AG04450 (cell line): Measurements from ENCODE around the gene MICAL3. TPM values are rescaled to one million over a fixed set of nuclear protein-coding genes. Genes with fewer than 3 reads are reported as not detected.

Source experiments
- CTCF ChIA-PET: fragments of 300-600, 350-600 bp; formaldehyde crosslinking; extraction: SDS; loops from one replicate; lab custom pipeline; 2022; ENCODE audit warnings: antibody characterized with exemption, inconsistent platforms; lab: Charles Lee
- POLR2A ChIA-PET: fragments of 350-600 bp; formaldehyde crosslinking; extraction: SDS; loops from one replicate; lab custom pipeline; 2021; ENCODE audit warnings: antibody characterized with exemption, inconsistent platforms; lab: Yijun Ruan, JAX
- DNase-seq: peaks from one replicate; pipeline ENCODE4 v3.0.0-alpha.2; 2011; ENCODE audit warnings: low read depth, low spot score
- H3K27ac ChIP-seq: one replicate; pipeline ENCODE4 v1.5.1; 2012; ENCODE audit warnings: low read depth, low read length, control low read depth
- H3K27me3 ChIP-seq: one replicate; pipeline ENCODE4 v1.6.0; 2012; ENCODE audit warnings: low read length; ENCODE audit not compliant: control insufficient read depth, insufficient read depth
- H3K4me3 ChIP-seq: 2 replicates; pipeline ENCODE4 v1.5.1; 2011; ENCODE audit warnings: mild to moderate bottlenecking, low read depth, low read length, control low read depth
- H3K9me3 ChIP-seq: 2 replicates; pipeline ENCODE4 v1.5.1; 2012; ENCODE audit warnings: low read length; ENCODE audit not compliant: control insufficient read depth, insufficient read depth
- CTCF ChIP-seq: IDR thresholded peaks from 2 replicates; pipeline ENCODE4 v1.5.1; 2011; ENCODE audit warnings: low read depth, low read length, control low read depth, inconsistent platforms
- polyA plus RNA-seq: library from polyadenylated mRNA; depleted of rRNA; stranded (reverse); fragments of >200 nt; gene quantifications from 2 replicates; pipeline ENCODE4 v1.2.3, GENCODE V29; 2011

MICAL3 gene
- polyA plus RNA-seq, 1 experiment: 17.8 TPM

GRCh38 chr22:18067548-18068341 is 43.4 kb upstream of the MICAL3 start:
- DNase-seq: no peak
- no peak for TF ChIP-seq CTCF
- peak overlapping the region; percentile 25 for H3K27ac ChIP-seq
- no peak overlapping the region for H3K4me3 ChIP-seq
- CTCF ChIA-PET: interaction anchor here (1.1 to 2.8 kb wide), 2 partner anchors 9 to 237 kb away, joined by 5 to 15 read pairs; no protein-coding TSS in a partner anchor
- no peaks in the 10 kb centered on the region for H3K9me3 ChIP-seq
- H3K27me3 ChIP-seq: no peaks in the 10 kb centered on the region
- POLR2A ChIA-PET: interaction anchor here (1.3 kb wide), 1 partner anchor 23 kb away, joined by 5 read pairs; no protein-coding TSS in a partner anchor

- ChIA-PET POLR2A (no interaction called here), CTCF (no interaction called here)
- no peaks in the 10 kb centered on the region for H3K9me3 ChIP-seq
- no peak overlapping the region for H3K27ac ChIP-seq
- no peak for DNase-seq
- no peak overlapping the region for H3K4me3 ChIP-seq
- no peaks in the 10 kb centered on the region for H3K27me3 ChIP-seq
- no peak for TF ChIP-seq CTCF
These were observed 42.8 kb upstream of the MICAL3 start for GRCh38 chr22:18067121-18067520.

GRCh38 chr22:18066181-18066859 is 42.0 kb upstream of the MICAL3 start:
- TF ChIP-seq CTCF: no peak
- POLR2A ChIA-PET: no interaction called here
- H3K4me3 ChIP-seq: no peak overlapping the region

GRCh38 chr22:18065256-18065655 is 40.9 kb upstream of the MICAL3 start:
- Histone ChIP-seq H3K27me3 (no peaks in the 10 kb centered on the region), H3K4me3 (no peak overlapping the region), H3K27ac (no peak overlapping the region), H3K9me3 (no peaks in the 10 kb centered on the region)
- ChIA-PET POLR2A (no interaction called here), CTCF (interaction anchor here (0.6 to 2.0 kb wide), 3 partner anchors 8 to 235 kb away, joined by 3 to 15 read pairs (median 4); no protein-coding TSS in a partner anchor)
- no peak for TF ChIP-seq CTCF
- no peak for DNase-seq

More at GRCh38 chr22:18066181-18066859, 42.0 kb upstream of the MICAL3 start:
- no peaks in the 10 kb centered on the region for H3K9me3 ChIP-seq
- H3K27ac ChIP-seq: no peak overlapping the region
- CTCF ChIA-PET: interaction anchor here (2.0 kb wide), 1 partner anchor 10 kb away, joined by 15 read pairs; no protein-coding TSS in a partner anchor
- no peak for DNase-seq
- no peaks in the 10 kb centered on the region for H3K27me3 ChIP-seq
